DND-41 (cell line): Measurements from ENCODE around the gene PRUNE1.

Experiments used
- EZH2 ChIP-seq: IDR thresholded peaks from 3 replicates; pipeline ENCODE4 v1.6.1; 2012; ENCODE audit warnings: borderline replicate concordance, low read depth, mild to moderate bottlenecking, moderate library complexity, low read length, inconsistent platforms; ENCODE audit not compliant: severe bottlenecking
- TF ChIP-seq, protein P1 (sequence below): IDR thresholded peaks from 2 replicates; pipeline ENCODE4 v1.5.1; 2012; ENCODE audit warnings: borderline replicate concordance, low read length, moderate library complexity, mild to moderate bottlenecking; ENCODE audit not compliant: poor library complexity, severe bottlenecking; ENCODE audit errors: extremely low read depth

DNA sequence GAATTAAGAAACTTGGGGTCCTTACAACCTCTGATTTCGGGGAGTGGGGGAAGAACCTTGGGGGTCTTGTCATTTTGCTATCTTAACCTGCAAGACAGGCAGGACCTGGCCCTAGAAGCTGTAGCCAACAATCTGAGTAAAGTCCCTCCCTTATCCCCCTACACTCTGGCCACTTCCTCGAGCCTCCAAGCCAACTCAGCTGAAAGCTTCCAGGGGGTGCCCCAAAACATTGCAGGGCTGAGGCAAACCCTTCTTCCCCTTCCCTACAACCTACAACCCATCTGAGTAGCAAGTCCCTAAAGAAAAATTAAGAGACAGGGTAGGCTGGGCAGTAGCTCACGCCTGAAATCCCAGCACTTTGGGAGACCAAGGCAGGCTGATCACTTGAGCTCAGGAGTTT, 38.6 kb upstream of the PRUNE1 start:
- TF ChIP-seq, protein P1, sequence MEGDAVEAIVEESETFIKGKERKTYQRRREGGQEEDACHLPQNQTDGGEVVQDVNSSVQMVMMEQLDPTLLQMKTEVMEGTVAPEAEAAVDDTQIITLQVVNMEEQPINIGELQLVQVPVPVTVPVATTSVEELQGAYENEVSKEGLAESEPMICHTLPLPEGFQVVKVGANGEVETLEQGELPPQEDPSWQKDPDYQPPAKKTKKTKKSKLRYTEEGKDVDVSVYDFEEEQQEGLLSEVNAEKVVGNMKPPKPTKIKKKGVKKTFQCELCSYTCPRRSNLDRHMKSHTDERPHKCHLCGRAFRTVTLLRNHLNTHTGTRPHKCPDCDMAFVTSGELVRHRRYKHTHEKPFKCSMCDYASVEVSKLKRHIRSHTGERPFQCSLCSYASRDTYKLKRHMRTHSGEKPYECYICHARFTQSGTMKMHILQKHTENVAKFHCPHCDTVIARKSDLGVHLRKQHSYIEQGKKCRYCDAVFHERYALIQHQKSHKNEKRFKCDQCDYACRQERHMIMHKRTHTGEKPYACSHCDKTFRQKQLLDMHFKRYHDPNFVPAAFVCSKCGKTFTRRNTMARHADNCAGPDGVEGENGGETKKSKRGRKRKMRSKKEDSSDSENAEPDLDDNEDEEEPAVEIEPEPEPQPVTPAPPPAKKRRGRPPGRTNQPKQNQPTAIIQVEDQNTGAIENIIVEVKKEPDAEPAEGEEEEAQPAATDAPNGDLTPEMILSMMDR = no peak
- no peak for TF ChIP-seq EZH2
